ENCODE results near the gene DPT. TPM values are rescaled to one million over a fixed set of nuclear protein-coding genes. Genes with fewer than 3 reads are reported as not detected.

The DPT gene
- total RNA-seq, 1 donor from 2014 or later: 25.1 TPM

Other genes starting within 250 kb of the DPT start
- not detected for gene XCL2, start 185.2 kb downstream of the DPT start, total RNA-seq
- 0.48 TPM for gene XCL1, start 152.6 kb downstream of the DPT start, total RNA-seq